AG09309 (cell line): ENCODE data around the gene ZNF398.
"Not testable (repeated sequence)": the region's sequence is repeated elsewhere in the genome, so short reads cannot be mapped to it uniquely, and the experiment has no call there.

ENCODE experiments used
- DNase-seq: peaks from one replicate; pipeline ENCODE4 v3.0.0-alpha.2; 2010; ENCODE audit warnings: low read depth
- H3K4me3 ChIP-seq: 2 replicates; pipeline ENCODE4 v1.5.1; 2011; ENCODE audit warnings: mild to moderate bottlenecking, low read depth, low read length, moderate library complexity; ENCODE audit not compliant: control insufficient read depth
- TF ChIP-seq, protein P1 (sequence below): IDR thresholded peaks from 2 replicates; pipeline ENCODE4 v1.5.1; 2011; ENCODE audit warnings: mild to moderate bottlenecking, low read depth, low read length, inconsistent platforms; ENCODE audit not compliant: insufficient read depth, control insufficient read depth; ENCODE audit errors: missing control alignments

ZNF398 gene

DNA sequence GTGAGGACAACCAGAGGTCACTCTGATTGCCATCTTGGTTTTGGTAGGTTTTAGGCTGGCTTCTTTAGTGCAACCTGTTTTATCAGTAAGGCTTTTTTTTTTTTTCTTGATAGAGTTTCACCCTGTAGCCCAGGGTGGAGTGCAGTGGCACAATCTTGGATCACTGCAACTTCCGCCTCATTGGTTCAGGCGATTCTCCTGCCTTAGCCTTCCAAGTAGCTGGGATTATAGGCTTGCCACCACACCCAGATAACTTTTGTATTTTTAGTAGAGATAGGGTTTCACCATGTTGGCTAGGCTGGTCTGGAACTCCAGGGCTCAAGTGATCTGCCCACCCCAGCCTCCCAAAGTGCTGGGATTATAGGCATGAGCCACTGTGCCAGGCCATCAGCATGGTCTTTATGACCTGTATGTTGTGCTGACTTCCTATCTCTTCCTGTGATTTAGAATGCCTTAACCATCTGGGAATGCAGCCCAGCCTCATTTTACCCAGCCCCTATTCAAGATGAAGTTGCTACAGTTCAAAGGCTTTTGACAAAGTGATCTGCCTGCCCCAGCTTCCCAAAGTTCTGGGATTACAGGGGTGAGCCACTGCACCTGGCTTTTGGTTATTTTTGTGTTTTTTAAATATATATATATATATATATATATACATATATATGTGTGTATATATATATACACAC is 14.1 kb upstream of the ZNF398 start:
- no peak for DNase-seq

DNA sequence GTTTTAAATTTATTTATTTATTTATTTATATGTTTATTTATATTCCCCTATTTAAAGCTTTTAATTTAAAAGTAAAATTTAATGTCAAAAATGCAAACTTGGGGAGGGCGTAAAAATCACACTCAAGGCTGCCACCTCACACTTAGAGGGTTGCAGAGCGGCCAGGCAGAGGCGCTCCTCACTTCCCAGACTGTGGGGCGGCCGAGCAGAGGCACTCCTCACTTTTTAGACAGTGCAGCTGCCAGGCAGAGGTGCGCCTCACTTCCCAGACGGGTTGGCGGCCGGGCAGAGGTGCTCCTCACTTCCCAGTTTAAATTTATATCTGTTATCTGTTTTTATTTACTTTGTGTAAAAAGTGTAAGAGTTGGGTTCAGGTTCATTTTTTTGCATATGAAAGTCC is 11.1 kb upstream of the ZNF398 start:
- TF ChIP-seq, protein P1, sequence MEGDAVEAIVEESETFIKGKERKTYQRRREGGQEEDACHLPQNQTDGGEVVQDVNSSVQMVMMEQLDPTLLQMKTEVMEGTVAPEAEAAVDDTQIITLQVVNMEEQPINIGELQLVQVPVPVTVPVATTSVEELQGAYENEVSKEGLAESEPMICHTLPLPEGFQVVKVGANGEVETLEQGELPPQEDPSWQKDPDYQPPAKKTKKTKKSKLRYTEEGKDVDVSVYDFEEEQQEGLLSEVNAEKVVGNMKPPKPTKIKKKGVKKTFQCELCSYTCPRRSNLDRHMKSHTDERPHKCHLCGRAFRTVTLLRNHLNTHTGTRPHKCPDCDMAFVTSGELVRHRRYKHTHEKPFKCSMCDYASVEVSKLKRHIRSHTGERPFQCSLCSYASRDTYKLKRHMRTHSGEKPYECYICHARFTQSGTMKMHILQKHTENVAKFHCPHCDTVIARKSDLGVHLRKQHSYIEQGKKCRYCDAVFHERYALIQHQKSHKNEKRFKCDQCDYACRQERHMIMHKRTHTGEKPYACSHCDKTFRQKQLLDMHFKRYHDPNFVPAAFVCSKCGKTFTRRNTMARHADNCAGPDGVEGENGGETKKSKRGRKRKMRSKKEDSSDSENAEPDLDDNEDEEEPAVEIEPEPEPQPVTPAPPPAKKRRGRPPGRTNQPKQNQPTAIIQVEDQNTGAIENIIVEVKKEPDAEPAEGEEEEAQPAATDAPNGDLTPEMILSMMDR: no peak
- DNase-seq: no peak

More for the DNA sequence above, 14.1 kb upstream of the ZNF398 start:
- H3K4me3 ChIP-seq: no peak overlapping the region
- TF ChIP-seq, protein P1: no peak

DNA sequence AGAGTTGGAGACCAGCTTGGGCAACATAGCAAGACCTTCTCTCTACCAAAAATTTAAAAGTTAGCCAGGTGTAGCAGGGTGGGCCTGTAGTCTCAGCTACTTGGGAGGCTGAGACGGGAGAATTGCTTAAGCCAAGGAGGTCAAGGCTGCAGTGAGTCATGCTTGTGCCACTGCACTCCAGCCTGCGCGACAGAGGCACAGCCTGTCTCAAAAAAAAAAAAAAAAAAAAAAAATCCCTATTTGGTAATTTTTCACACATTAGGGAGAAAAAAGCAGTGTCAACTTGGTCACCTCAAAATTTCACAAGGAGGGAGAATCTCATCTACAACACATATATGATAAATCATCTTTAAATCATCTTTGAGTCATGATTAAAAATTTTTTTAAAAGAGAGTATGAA is 6.4 kb upstream of the ZNF398 start:
- H3K4me3 ChIP-seq: no peak overlapping the region
- no peak for DNase-seq
- TF ChIP-seq, protein P1: no peak

More for the DNA sequence above, 11.1 kb upstream of the ZNF398 start:
- no peak overlapping the region for H3K4me3 ChIP-seq

DNA sequence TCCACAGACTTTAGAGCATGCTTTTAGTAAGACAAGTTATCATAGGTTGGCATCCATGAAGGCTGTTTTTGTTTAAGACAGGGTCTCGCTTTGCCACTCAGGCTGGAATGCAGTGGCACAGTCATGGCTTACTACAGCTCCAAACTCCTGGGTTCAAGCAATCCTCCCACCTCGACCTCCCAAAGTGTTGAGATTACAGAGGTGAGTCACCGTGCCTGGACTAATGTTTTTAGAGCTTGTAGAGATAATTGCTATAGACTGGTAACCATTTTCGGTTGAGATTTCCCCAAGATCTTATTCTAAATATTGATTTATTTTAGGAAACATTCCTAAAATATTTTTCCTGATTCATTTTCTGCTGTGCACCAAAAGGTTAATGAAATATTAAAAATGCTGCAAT is 5.4 kb upstream of the ZNF398 start:
- TF ChIP-seq, protein P1: no peak
- DNase-seq: no peak
- no peak overlapping the region for H3K4me3 ChIP-seq

DNA sequence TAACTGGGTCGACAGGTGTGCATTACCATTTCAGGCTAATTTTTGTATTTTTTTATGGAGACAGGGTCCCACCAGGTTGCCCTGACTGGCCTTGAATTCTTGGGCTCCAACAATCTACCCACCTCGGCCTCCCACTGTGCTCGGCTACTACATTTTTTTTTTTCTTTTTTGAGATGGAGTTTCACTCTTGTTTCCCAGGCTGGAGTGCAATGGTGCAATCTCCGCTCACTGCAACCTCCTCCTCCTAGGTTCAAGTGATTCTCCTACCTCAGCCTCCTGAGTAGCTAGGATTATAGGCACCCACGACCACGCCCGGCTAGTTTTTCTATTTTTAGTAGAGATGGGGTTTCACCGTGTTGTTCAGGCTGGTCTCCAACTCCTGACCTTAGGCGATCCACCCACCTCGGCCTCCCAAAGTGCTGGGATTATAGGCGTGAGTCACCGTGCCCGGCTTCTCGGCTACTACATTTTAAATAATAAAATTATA is 2.8 kb upstream of the ZNF398 start:
- H3K4me3 ChIP-seq, DNase-seq: not testable (repeated sequence)

DNA sequence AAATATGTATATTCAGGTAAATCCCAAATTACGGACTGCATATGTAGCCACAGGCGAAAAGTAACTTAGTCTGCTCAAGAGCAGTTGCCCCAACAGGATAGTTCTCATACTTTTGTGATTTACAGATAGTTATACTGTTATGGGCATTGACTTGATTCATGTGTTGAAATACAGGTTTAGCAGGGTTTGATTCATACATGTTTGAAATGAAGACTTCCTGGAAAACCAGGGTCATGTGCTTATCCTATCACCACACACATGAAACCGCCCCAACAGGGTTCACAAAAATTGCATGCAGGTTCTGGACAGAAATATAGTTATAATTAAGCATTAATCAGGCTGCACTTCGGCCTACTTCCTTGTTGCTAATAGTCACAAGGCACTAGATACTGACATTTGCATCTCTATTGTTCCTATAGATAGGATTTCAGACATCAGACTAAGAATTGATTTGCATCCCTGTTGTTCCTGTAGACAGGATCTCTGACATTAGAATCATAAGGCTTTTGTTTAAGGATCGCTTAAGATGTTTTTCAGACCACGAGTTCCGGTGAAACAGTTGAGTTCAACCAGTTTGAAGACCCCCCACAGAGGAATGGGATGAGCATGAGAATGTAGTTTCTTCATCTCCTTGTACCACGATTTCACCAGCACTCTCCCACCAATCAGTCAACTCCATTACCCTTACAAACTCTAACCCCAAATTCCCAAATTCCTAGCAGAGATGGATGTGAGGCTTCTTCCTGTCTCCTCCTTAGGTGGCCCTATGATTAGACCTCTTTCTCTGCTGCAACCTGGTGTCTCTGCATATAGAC is 2.0 kb upstream of the ZNF398 start:
- TF ChIP-seq, protein P1: no peak
- no peak for DNase-seq
- H3K4me3 ChIP-seq: no peak overlapping the region

DNA sequence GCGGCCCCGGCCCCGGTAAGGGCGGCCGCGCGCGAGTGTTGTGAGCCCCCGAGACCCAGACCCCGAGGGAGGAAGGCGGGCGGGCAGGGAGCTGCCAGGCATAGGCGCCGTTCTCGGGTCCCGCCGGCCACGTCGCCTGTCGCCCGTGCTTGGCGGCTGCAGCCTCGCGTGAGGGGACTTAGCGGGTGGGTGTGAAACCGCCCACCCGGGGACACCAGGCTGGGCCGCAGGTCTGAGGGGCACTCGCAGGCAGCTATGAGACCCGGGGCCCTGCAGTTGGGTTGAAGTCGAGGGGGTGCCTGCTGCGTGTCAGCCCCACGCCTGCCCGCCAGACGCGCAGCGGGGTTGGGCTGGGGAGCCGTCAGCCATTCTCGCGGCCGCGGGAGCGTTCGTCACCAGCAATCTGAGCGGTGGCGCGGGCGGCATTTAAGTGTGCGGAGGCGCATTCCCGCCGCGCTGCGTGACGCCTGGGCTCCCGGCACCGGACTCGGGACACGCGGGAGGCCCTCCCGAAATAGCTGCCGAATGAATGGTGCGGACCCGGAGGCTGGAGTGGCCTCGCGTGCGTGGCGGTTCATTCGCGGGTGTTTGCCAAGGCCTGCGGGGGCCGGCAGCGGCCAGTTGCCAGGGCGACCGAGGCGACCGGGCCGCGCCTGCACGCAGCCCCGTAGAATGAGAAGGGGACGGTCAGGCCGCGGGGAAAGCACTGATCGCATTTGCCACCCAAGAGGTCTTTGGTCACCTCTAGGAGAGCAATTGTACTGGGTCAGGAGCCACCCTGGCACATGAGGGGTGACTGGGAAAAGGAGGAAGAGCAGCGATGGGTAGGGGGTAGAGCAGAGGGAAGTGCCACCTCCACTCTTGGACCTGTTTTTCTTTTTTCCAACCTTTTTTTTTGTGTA is 750 bp downstream of the ZNF398 start:
- DNase-seq: no peak
- TF ChIP-seq, protein P1: no peak
- H3K4me3 ChIP-seq: peak overlapping the region; percentile 78
